LNCaP clone FGC (cell line): ENCODE results near the gene SPOUT1.

Experiments used
- DNase-seq: peaks from one replicate; pipeline ENCODE4 v3.0.0-alpha.2; 2011; ENCODE audit warnings: low read depth
- H3K4me3 ChIP-seq: 2 replicates; pipeline ENCODE4 v1.5.1; 2011; ENCODE audit warnings: mild to moderate bottlenecking, low read depth, low read length, control low read depth
- TF ChIP-seq, protein P1 (sequence below): IDR thresholded peaks from 2 replicates; pipeline ENCODE4 v1.5.1; 2012; ENCODE audit warnings: mild to moderate bottlenecking; ENCODE audit not compliant: control insufficient read depth, insufficient read depth; ENCODE audit errors: extremely low read depth

Gene SPOUT1

DNA sequence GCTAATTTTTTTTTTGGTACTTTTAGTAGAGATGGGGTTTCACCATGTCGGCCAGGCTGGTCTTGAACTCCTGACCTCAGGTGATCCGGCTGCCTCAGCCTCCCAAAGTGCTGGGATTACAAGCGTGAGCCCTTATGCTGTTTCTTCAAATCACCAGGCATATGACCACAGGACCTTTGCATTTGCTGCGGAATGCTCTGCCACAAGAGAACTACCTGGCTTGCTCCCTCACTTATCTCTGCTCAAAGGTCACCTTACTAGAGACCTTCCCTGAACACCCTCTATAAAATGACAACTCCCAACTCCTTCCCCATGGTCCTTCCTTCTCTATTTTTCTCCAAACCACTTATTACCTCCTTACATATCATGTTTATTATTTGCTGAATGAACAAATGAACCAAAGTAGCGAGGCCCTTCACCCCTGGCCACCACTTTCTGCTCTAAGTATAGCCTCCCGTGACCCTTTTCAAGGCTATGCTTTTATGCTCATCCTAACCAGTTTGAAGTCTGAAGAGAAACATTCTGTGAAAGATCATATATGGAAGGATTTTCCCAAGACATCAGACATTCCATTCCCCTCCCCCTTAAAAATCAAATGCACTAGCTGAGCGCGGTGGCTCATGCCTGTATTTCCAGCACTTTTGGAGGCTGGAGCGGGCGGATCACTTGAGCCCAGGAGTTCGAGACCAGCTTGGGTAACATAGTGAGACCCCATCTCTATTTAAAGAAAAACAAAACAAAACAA lies 59.1 kb downstream of the SPOUT1 start:
- peak overlapping the region; percentile 97 for H3K4me3 ChIP-seq
- TF ChIP-seq, protein P1, sequence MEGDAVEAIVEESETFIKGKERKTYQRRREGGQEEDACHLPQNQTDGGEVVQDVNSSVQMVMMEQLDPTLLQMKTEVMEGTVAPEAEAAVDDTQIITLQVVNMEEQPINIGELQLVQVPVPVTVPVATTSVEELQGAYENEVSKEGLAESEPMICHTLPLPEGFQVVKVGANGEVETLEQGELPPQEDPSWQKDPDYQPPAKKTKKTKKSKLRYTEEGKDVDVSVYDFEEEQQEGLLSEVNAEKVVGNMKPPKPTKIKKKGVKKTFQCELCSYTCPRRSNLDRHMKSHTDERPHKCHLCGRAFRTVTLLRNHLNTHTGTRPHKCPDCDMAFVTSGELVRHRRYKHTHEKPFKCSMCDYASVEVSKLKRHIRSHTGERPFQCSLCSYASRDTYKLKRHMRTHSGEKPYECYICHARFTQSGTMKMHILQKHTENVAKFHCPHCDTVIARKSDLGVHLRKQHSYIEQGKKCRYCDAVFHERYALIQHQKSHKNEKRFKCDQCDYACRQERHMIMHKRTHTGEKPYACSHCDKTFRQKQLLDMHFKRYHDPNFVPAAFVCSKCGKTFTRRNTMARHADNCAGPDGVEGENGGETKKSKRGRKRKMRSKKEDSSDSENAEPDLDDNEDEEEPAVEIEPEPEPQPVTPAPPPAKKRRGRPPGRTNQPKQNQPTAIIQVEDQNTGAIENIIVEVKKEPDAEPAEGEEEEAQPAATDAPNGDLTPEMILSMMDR = no peak
- no peak for DNase-seq
